Measurements from ENCODE around the gene BCAS1.
"Not testable (repeated sequence)": the region's sequence is repeated elsewhere in the genome, so short reads cannot be mapped to it uniquely, and the experiment has no call there.

The BCAS1 gene

GRCh38 chr20:53981752-53982437 lies 88.5 kb downstream of the BCAS1 start:
- peak; percentile 12 for DNase-seq

GRCh38 chr20:53981130-53981529 lies 89.3 kb downstream of the BCAS1 start:
- DNase-seq = no peak

- no peak for DNase-seq
Observed at GRCh38 chr20:53980031-53980465, 90.3 kb downstream of the BCAS1 start.

GRCh38 chr20:53978497-53978896 lies 91.9 kb downstream of the BCAS1 start:
- DNase-seq = no peak

GRCh38 chr20:53977391-53977790 lies 93.0 kb downstream of the BCAS1 start:
- no peak for DNase-seq

- no peak for DNase-seq
Observed at GRCh38 chr20:53975761-53976160, 94.6 kb downstream of the BCAS1 start.

GRCh38 chr20:53974785-53975555 lies 95.4 kb downstream of the BCAS1 start:
- DNase-seq = no peak

GRCh38 chr20:53973882-53974281 lies 96.5 kb downstream of the BCAS1 start:
- not testable (repeated sequence) for DNase-seq

- DNase-seq = no peak
Observed at GRCh38 chr20:53972179-53972578, 98.2 kb downstream of the BCAS1 start.

- no peak for DNase-seq
Observed at GRCh38 chr20:53971096-53971683, 99.2 kb downstream of the BCAS1 start.

GRCh38 chr20:53970232-53970631 lies 100.2 kb downstream of the BCAS1 start:
- no peak for DNase-seq

- DNase-seq = no peak
Observed at GRCh38 chr20:53967527-53967926, 102.9 kb downstream of the BCAS1 start.

GRCh38 chr20:53966774-53967398 lies 103.5 kb downstream of the BCAS1 start:
- no peak for DNase-seq

- no peak for DNase-seq
Observed at GRCh38 chr20:53964501-53965253, 105.7 kb downstream of the BCAS1 start.

- no peak for DNase-seq
Observed at GRCh38 chr20:53964067-53964466, 106.3 kb downstream of the BCAS1 start.

GRCh38 chr20:53963635-53964034 lies 106.8 kb downstream of the BCAS1 start:
- no peak for DNase-seq

- DNase-seq = no peak
Observed at GRCh38 chr20:53962388-53962787, 108.0 kb downstream of the BCAS1 start.

GRCh38 chr20:53961527-53961926 lies 108.9 kb downstream of the BCAS1 start:
- no peak for DNase-seq

- no peak for DNase-seq
Observed at GRCh38 chr20:53960579-53961272, 109.7 kb downstream of the BCAS1 start.

- no peak for DNase-seq
Observed at GRCh38 chr20:53959911-53960578, 110.3 kb downstream of the BCAS1 start.

GRCh38 chr20:53958260-53958659 lies 112.1 kb downstream of the BCAS1 start:
- DNase-seq = no peak

All from stimulated activated CD4-positive, alpha-beta T cell treated with anti-CD3 and anti-CD28 coated beads, Interleukin-4, amount 100 ng/mL, for 24 hours (primary cell).